Iris pigment epithelial cell (primary cell): ENCODE measurements around the gene FILIP1L.

Source experiments
- DNase-seq: peaks from one replicate; pipeline ENCODE4 v3.0.0-alpha.2; 2011; ENCODE audit warnings: low read depth

FILIP1L gene

GRCh38 chr3:99923873-99924272 lies 190.4 kb downstream of the FILIP1L start:
- no peak for DNase-seq

- no peak for DNase-seq
These were observed 192.3 kb downstream of the FILIP1L start for GRCh38 chr3:99921986-99922385.

- DNase-seq, result no peak
These were observed 193.0 kb downstream of the FILIP1L start for GRCh38 chr3:99921377-99921695.

GRCh38 chr3:99920481-99921376 lies 193.6 kb downstream of the FILIP1L start:
- DNase-seq, result no peak

GRCh38 chr3:99919694-99920093 lies 194.6 kb downstream of the FILIP1L start:
- DNase-seq, result no peak

- DNase-seq, result no peak
These were observed 195.6 kb downstream of the FILIP1L start for GRCh38 chr3:99918715-99919114.

GRCh38 chr3:99915906-99916432 lies 198.3 kb downstream of the FILIP1L start:
- no peak for DNase-seq

- DNase-seq, result no peak
These were observed 202.9 kb downstream of the FILIP1L start for GRCh38 chr3:99911433-99911832.

GRCh38 chr3:99910752-99911290 lies 203.5 kb downstream of the FILIP1L start:
- DNase-seq, result peak; percentile 40

- DNase-seq, result peak; percentile 94
These were observed 204.4 kb downstream of the FILIP1L start for GRCh38 chr3:99909714-99910495.

GRCh38 chr3:99907959-99908544 lies 206.2 kb downstream of the FILIP1L start:
- peak; percentile 67 for DNase-seq

GRCh38 chr3:99903869-99904268 lies 210.4 kb downstream of the FILIP1L start:
- no peak for DNase-seq

- peak; percentile 73 for DNase-seq
These were observed 212.2 kb downstream of the FILIP1L start for GRCh38 chr3:99902091-99902490.

- peak; percentile 94 for DNase-seq
These were observed 212.9 kb downstream of the FILIP1L start for GRCh38 chr3:99901200-99901926.

GRCh38 chr3:99900248-99900647 lies 214.1 kb downstream of the FILIP1L start:
- DNase-seq, result no peak

GRCh38 chr3:99899603-99900002 lies 214.7 kb downstream of the FILIP1L start:
- DNase-seq, result no peak

- no peak for DNase-seq
These were observed 217.8 kb downstream of the FILIP1L start for GRCh38 chr3:99896482-99896881.

GRCh38 chr3:99895703-99896441 lies 218.4 kb downstream of the FILIP1L start:
- peak; percentile 91 for DNase-seq

GRCh38 chr3:99895131-99895696 lies 219.1 kb downstream of the FILIP1L start:
- DNase-seq, result peak; percentile 40

GRCh38 chr3:99892332-99892731 lies 222.0 kb downstream of the FILIP1L start:
- no peak for DNase-seq
